GM18870 (cell line): ENCODE data around the gene PWWP2B.
"Not testable (repeated sequence)": the region's sequence is repeated elsewhere in the genome, so short reads cannot be mapped to it uniquely, and the experiment has no call there.

Source experiments
- ATAC-seq: cut with Tn5 transposase; IDR thresholded peaks from one replicate; pipeline ENCODE4 v1.9.1; 2021; ENCODE audit warnings: moderate library complexity; ENCODE audit not compliant: unreplicated experiment

PWWP2B gene

GRCh38 chr10:132430231-132430743, 33.3 kb downstream of the PWWP2B start:
- no peak for ATAC-seq

GRCh38 chr10:132430861-132431271, 33.9 kb downstream of the PWWP2B start:
- ATAC-seq = no peak

GRCh38 chr10:132431537-132432175, 34.7 kb downstream of the PWWP2B start:
- no peak for ATAC-seq

- ATAC-seq = no peak
Observed at GRCh38 chr10:132432176-132432540, 35.2 kb downstream of the PWWP2B start.

GRCh38 chr10:132433671-132434340, 36.8 kb downstream of the PWWP2B start:
- no peak for ATAC-seq

- no peak for ATAC-seq
Observed at GRCh38 chr10:132434405-132435005, 37.5 kb downstream of the PWWP2B start.

- ATAC-seq = not testable (repeated sequence)
Observed at GRCh38 chr10:132435320-132435719, 38.3 kb downstream of the PWWP2B start.

GRCh38 chr10:132436096-132436495, 39.1 kb downstream of the PWWP2B start:
- not testable (repeated sequence) for ATAC-seq

GRCh38 chr10:132436861-132437410, 39.9 kb downstream of the PWWP2B start:
- no peak for ATAC-seq

- no peak for ATAC-seq
Observed at GRCh38 chr10:132437541-132437950, 40.5 kb downstream of the PWWP2B start.

- ATAC-seq = no peak
Observed at GRCh38 chr10:132438091-132439024, 41.4 kb downstream of the PWWP2B start.

GRCh38 chr10:132439025-132439388, 42.0 kb downstream of the PWWP2B start:
- ATAC-seq = no peak

- no peak for ATAC-seq
Observed at GRCh38 chr10:132439424-132440163, 42.6 kb downstream of the PWWP2B start.

- ATAC-seq = no peak
Observed at GRCh38 chr10:132440791-132441565, 44.0 kb downstream of the PWWP2B start.

GRCh38 chr10:132441818-132442524, 45.0 kb downstream of the PWWP2B start:
- no peak for ATAC-seq

- ATAC-seq = no peak
Observed at GRCh38 chr10:132442636-132443035, 45.6 kb downstream of the PWWP2B start.

- ATAC-seq = no peak
Observed at GRCh38 chr10:132443605-132443982, 46.6 kb downstream of the PWWP2B start.

GRCh38 chr10:132443983-132444876, 47.2 kb downstream of the PWWP2B start:
- ATAC-seq = no peak
